Measurements from ENCODE around the gene LCE6A.

GRCh38 chr1:152796421-152796820 is 46.2 kb upstream of the LCE6A start, which contains the start of gene LCE1D:
- no peak for TF ChIP-seq CTCF (IDR thresholded peaks at IDR 0.05)
- TF ChIP-seq POLR2A (IDR thresholded peaks at IDR 0.05): no peak
- no peak for TF ChIP-seq POLR2AphosphoS5 (IDR thresholded peaks at IDR 0.05)
